Panc1 (cell line): ENCODE data around the gene DTYMK.

ENCODE experiments used
- POLR2AphosphoS5 ChIP-seq: IDR thresholded peaks from 2 replicates; pipeline ENCODE4 v1.6.1; 2012; ENCODE audit warnings: mild to moderate bottlenecking, low read depth, low read length, moderate library complexity
- SIN3A ChIP-seq: IDR thresholded peaks from 2 replicates; pipeline ENCODE4 v1.6.1; 2012; ENCODE audit warnings: low read depth, mild to moderate bottlenecking, low read length, moderate library complexity, borderline replicate concordance; ENCODE audit not compliant: insufficient read depth
- TCF7L2 ChIP-seq: IDR thresholded peaks from 2 replicates; pipeline ENCODE4 v1.6.1; 2011; ENCODE audit warnings: mild to moderate bottlenecking, low read depth, low read length, inconsistent platforms
- TF ChIP-seq, protein P1 (sequence below): fragments of 450-650 bp; IDR thresholded peaks from 2 replicates; pipeline ENCODE4 v1.5.1; 2017; ENCODE audit warnings: mild to moderate bottlenecking

DNA sequence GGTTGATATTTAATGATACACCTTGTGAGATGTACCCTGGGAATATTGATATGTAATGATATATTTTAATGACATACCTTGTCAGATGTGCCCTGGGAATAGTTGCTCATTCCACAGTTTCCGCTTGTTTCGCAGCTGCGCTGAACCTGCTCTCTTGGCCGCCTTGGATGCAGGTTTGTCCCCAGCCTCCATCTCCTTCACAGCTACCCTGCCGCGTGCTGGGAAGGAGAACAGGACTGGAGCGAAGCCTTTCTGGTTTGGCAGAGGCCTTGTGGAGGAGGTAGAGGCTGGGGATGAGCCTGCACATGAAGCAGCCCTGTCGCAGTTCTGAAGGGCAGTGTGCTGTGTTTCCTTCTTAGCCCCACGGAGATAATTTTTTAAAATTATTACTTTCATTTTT is 34.5 kb downstream of the DTYMK start:
- TF ChIP-seq, protein P1, sequence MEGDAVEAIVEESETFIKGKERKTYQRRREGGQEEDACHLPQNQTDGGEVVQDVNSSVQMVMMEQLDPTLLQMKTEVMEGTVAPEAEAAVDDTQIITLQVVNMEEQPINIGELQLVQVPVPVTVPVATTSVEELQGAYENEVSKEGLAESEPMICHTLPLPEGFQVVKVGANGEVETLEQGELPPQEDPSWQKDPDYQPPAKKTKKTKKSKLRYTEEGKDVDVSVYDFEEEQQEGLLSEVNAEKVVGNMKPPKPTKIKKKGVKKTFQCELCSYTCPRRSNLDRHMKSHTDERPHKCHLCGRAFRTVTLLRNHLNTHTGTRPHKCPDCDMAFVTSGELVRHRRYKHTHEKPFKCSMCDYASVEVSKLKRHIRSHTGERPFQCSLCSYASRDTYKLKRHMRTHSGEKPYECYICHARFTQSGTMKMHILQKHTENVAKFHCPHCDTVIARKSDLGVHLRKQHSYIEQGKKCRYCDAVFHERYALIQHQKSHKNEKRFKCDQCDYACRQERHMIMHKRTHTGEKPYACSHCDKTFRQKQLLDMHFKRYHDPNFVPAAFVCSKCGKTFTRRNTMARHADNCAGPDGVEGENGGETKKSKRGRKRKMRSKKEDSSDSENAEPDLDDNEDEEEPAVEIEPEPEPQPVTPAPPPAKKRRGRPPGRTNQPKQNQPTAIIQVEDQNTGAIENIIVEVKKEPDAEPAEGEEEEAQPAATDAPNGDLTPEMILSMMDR, result no peak
- TF ChIP-seq TCF7L2 (no peak), POLR2AphosphoS5 (no peak), SIN3A (no peak)
